Inflammatory macrophage treated with lipopolysaccharide for 1 hour (primary cell): ENCODE results near the gene ILK.

Experiments used
- DNase-seq, 2 donors: peaks; one replicate each; pipeline ENCODE4 v3.0.0-alpha.2; 2020 to 2022

Gene ILK

GRCh38 chr11:6574816-6575715, 28.5 kb upstream of the ILK start:
- no peak for DNase-seq

DNA sequence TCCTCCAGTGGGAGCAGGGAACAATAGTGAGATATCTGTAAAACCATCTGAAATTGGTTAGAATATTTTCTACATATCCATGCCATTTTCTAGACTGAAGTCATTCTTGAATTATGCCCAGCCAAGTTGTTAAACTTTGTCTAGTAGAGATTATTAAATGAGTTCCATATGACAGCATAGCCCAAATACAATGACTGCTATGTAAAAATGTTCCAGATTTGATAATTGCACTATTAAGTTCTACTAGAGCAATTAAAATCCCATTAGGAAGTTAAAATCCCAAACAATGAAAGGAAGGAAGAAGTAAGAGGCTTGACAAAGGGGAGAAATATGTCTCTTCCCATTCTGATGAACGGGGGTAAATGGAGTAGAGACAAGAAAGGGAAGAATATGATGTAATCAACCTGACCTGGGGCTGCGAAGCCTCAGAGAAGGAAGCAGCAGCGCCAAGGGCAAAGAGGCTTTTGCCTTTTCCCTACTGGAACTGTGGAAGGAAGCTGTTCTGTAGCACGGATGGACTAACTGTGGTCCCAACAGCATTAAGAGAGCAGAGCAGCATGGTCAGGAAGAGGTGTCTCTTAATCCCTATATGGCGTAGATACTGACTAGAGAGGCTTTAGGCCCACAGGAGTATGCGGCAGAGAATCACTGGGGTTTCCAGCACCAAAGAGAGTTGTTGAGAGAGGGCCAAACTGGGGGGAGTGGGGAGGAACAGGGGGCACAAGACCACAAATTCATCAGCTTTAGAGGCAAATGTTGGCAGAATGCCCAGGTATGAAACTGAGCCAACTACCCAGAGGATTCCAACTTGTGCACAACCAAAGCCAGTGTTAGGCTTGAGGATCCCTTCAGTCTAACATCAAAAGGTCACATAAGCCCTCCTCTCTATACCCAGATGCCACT, 26.9 kb upstream of the ILK start:
- peak; percentile 6 to 16 for DNase-seq

- DNase-seq: no peak
Measured at GRCh38 chr11:6578134-6578533, 25.4 kb upstream of the ILK start.

GRCh38 chr11:6579681-6580080, 23.9 kb upstream of the ILK start:
- DNase-seq: no peak

GRCh38 chr11:6583584-6583983, 20.0 kb upstream of the ILK start:
- DNase-seq: no peak

- DNase-seq: no peak
Measured at GRCh38 chr11:6584528-6584927, 19.0 kb upstream of the ILK start.

DNA sequence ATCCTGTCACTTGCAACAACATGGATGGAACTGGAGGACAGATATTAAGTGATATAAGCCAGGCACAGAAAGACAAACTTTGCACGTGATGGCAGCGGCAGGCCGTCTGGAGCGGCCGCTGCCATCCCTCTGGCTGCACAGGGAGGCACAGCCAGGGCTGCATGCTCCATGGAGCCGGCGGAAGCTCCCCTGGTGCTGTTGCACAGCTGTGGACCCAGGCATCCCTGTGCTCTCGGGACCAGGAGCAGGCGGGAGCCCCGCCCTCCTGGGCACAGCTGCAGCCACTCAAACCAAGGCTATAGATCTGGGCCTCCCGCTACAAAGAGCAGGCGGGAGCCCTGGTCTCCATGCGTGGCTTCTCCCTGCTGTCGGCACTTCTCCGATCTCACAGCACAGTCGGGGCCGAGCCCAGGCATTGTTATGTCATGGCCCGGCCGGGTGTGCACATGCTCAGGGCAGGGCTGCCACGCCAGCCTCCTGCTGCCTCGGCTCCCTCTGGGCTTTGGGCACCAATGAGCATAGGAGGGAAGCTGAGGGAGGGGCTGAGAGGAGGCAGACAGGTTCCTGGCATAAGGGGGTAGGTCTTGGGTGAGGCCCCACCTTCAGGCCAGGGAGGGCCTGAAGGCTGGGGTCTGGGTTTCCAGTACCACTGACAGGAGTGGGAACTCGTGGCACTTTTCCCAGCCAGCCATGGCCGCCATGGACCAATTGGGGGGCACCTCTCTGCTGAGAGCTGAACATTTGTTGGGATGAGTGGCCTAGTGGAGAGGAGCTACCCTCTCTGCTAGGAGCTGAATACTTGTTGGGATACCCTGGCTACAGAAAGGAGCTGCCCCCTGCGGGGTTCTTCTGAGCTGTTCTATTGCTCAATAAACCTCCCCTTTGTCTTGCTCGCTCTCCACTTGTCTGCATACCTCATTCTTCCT, 16.9 kb upstream of the ILK start:
- DNase-seq: no peak

GRCh38 chr11:6587360-6587953, 16.1 kb upstream of the ILK start:
- DNase-seq: no peak

DNA sequence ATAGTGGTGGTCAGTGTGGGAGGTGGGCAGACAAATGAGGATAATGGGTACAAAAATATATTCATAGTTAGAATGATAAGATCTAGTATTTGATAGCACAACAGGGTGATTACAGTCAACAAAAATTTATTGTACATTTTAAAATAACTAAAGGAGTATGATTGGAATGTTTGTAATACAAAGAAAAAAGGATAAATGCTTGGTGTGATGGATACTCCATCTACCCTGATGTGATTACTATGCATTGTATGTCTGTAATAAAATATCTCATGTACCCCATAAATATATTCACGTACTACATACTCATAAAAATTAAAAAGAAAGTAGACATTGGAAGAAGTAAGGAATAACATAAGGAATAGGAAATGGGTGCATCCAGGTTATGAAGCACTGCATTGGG, 15.6 kb upstream of the ILK start:
- DNase-seq: no peak

- DNase-seq: no peak
Measured at GRCh38 chr11:6594142-6594768, 9.3 kb upstream of the ILK start.

DNA sequence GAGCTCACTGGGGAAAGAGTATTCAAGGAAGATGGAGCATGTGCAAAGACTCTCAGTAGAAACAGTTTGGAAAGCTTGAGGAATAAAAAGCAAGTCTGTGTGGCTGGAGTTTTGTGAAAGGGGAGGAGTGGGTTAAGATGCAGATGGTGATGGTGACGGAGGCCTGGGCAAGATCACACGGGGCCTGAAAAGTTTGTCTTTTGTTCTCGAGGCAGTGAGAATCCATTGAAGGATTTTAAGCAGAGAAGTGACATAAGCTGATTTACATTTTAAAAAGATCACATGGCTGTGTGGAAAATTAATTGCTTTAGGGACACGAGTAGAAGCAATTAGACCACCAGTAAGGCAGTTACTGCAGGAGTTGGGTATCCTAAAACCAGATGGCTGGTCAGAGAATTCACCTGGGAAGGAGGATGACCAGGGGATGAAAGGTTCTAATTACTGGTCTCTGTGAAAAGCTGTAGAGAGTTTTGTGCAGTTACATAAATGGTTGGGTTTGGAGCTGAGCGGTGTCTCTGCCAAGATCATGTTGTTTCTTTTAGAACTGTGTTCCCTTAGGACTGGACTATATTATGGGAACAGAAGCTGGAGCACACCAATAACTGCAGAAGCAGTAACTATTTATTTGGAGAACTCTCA, 7.2 kb upstream of the ILK start:
- no peak for DNase-seq

DNA sequence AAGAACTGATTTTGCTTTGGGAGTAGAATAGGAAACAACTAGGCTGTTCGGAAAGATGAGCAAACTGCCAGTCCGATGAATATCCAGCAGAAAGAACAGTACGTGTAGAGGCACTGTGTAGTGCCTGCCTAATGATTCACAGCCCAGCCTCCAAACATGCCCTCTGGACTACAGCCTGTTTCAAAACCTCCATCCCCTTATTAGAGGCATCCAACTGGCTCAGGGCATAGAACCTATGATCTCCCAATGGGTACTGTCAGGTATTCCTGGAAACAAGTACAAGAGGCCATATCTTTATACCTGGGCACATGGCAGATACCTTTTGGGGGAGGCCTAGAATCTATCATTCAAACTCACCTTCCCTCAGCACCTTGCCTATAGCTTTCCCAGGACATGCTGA, 5.0 kb upstream of the ILK start:
- no peak for DNase-seq

GRCh38 chr11:6599449-6599848, 4.1 kb upstream of the ILK start:
- no peak for DNase-seq

DNA sequence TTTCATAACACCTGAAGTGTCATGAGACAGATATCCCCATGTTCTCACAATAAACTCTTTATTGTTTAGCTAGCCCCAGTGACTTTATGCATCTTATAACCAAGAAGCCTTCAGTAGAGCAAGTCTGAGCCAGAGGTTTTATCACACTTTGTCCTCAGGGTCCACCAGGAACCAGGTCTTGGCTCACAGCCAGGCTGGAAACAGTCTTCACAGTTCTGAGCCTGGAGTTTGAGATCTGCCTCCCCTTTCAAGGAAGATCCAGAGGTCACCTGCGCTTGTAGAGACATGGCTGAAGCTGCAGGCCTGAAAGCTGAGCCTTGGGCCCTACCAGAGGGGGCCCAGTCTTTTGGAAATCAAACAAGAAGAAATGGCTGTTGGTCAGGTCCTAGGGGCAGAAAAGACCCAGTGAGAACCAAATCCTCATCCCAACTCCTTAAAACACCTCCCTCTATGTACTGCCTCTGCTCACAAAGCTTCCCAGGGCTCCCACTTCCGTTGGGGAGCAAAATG, 3.6 kb upstream of the ILK start:
- DNase-seq: no peak

DNA sequence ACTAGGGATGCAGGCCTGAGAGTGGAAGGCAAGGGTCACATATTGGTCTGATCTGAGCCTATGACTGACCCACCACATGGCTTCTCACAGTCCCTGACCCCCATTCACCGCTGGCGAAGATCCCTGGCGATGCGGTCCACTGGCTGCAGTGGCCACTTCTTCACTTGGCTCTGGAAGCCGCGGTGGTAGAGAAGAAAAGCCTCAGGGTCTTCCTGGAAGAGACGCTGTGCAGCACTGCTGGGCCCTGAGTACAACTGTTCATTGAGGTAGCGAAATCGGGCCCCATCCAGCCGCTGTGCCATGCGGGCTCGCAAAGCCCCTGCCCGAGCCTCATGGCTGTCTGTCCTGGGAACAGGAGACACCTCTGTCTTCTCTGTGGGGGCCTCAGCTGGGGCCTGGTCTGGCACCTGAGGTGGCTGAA, 2.5 kb upstream of the ILK start:
- DNase-seq: no peak

GRCh38 chr11:6602096-6602940, 1.3 kb upstream of the ILK start:
- DNase-seq: peak in 1 of 2 donors; percentile 1

DNA sequence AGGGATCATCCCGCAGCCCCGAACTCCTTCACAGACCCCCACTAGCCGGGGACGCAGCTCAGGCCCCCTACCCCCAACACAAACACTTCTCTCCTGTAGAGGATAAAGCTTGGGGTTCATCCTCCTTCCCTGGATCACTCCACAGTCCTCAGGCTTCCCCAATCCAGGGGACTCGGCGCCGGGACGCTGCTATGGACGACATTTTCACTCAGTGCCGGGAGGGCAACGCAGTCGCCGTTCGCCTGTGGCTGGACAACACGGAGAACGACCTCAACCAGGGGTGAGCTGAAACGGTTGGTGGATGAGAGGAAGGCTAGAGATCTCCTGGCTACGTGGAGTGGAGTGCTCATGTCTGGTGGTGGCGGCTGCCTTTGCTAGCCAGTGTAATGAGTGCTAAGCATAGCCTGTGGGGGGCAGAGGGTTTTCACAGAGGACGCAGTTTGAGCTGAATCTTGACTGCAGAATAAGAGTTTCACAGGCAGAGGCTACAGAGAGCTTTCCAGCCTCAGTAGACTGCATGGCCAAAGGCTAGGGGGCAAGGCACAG, 580 bp downstream of the ILK start:
- DNase-seq: peak; percentile 29 to 37

GRCh38 chr11:6604790-6605189, 1.2 kb downstream of the ILK start:
- DNase-seq: peak in 1 of 2 donors; percentile 22

- DNase-seq: peak; percentile 60 to 73
Measured at GRCh38 chr11:6606471-6607189, 3.1 kb downstream of the ILK start.
